ENCODE results near the gene ATXN10. TPM values are rescaled to one million over a fixed set of nuclear protein-coding genes. Genes with fewer than 3 reads are reported as not detected.

The ATXN10 gene
- total RNA-seq, 1 donor from 2014 or later: 110 TPM

GRCh38 chr22:45762545-45763235, 91.1 kb downstream of the ATXN10 start:
- Mint-ChIP-seq H3K27me3 (ENCODE audit: insufficient read depth) (no peaks in the 10 kb centered on the region), H3K4me3 (no peak overlapping the region)
- intact Hi-C loops (cut with micrococcal nuclease): no loop called here

GRCh38 chr22:45763236-45763624, 91.6 kb downstream of the ATXN10 start:
- peaks cover 4% of the 10 kb centered on the region for H3K4me1 Mint-ChIP-seq (ENCODE audit: low read depth)
- no peak for DNase-seq (ENCODE audit: low spot score)
- H3K36me3 Mint-ChIP-seq (ENCODE audit: low read depth): peaks cover 6% of the 10 kb centered on the region
- H3K9me3 Mint-ChIP-seq: no peaks in the 10 kb centered on the region
- intact Hi-C loops (cut with micrococcal nuclease): no loop called here
- no peaks in the 10 kb centered on the region for H3K27me3 Mint-ChIP-seq (ENCODE audit: insufficient read depth)
- no peak overlapping the region for H3K4me3 Mint-ChIP-seq
- no peak overlapping the region for H3K27ac Mint-ChIP-seq

More at GRCh38 chr22:45762545-45763235, 91.1 kb downstream of the ATXN10 start:
- peaks cover 6% of the 10 kb centered on the region for H3K36me3 Mint-ChIP-seq (ENCODE audit: low read depth)
- H3K27ac Mint-ChIP-seq: no peak overlapping the region
- H3K9me3 Mint-ChIP-seq: no peaks in the 10 kb centered on the region
- no peak for DNase-seq (ENCODE audit: low spot score)
- H3K4me1 Mint-ChIP-seq (ENCODE audit: low read depth): peaks cover 4% of the 10 kb centered on the region

- no peak overlapping the region for H3K27ac Mint-ChIP-seq
- intact Hi-C loops (cut with micrococcal nuclease): no loop called here
- H3K36me3 Mint-ChIP-seq (ENCODE audit: low read depth): peaks cover 4% of the 10 kb centered on the region
- no peaks in the 10 kb centered on the region for H3K9me3 Mint-ChIP-seq
- H3K4me3 Mint-ChIP-seq: no peak overlapping the region
- H3K4me1 Mint-ChIP-seq (ENCODE audit: low read depth): peaks cover 4% of the 10 kb centered on the region
- no peak for DNase-seq (ENCODE audit: low spot score)
- H3K27me3 Mint-ChIP-seq (ENCODE audit: insufficient read depth): no peaks in the 10 kb centered on the region
Observed at GRCh38 chr22:45768490-45768889, 96.9 kb downstream of the ATXN10 start.

GRCh38 chr22:45769569-45770210, 98.1 kb downstream of the ATXN10 start:
- no peaks in the 10 kb centered on the region for H3K9me3 Mint-ChIP-seq
- no peak overlapping the region for H3K27ac Mint-ChIP-seq
- H3K4me3 Mint-ChIP-seq: no peak overlapping the region
- H3K36me3 Mint-ChIP-seq (ENCODE audit: low read depth): no peaks in the 10 kb centered on the region
- H3K4me1 Mint-ChIP-seq (ENCODE audit: low read depth): no peaks in the 10 kb centered on the region
- H3K27me3 Mint-ChIP-seq (ENCODE audit: insufficient read depth): no peaks in the 10 kb centered on the region
- no peak for DNase-seq (ENCODE audit: low spot score)
- intact Hi-C loops (cut with micrococcal nuclease): no loop called here

- no peaks in the 10 kb centered on the region for H3K36me3 Mint-ChIP-seq (ENCODE audit: low read depth)
- no peak for DNase-seq (ENCODE audit: low spot score)
- H3K4me3 Mint-ChIP-seq: no peak overlapping the region
- intact Hi-C loops (cut with micrococcal nuclease): no loop called here
- no peaks in the 10 kb centered on the region for H3K27me3 Mint-ChIP-seq (ENCODE audit: insufficient read depth)
- H3K9me3 Mint-ChIP-seq: no peaks in the 10 kb centered on the region
- no peak overlapping the region for H3K27ac Mint-ChIP-seq
- no peaks in the 10 kb centered on the region for H3K4me1 Mint-ChIP-seq (ENCODE audit: low read depth)
Observed at GRCh38 chr22:45770506-45770905, 98.9 kb downstream of the ATXN10 start.

GRCh38 chr22:45771057-45771456, 99.4 kb downstream of the ATXN10 start:
- intact Hi-C loops (cut with micrococcal nuclease): no loop called here
- H3K9me3 Mint-ChIP-seq: no peaks in the 10 kb centered on the region
- no peaks in the 10 kb centered on the region for H3K4me1 Mint-ChIP-seq (ENCODE audit: low read depth)
- no peaks in the 10 kb centered on the region for H3K36me3 Mint-ChIP-seq (ENCODE audit: low read depth)
- H3K27me3 Mint-ChIP-seq (ENCODE audit: insufficient read depth): no peaks in the 10 kb centered on the region
- no peak for DNase-seq (ENCODE audit: low spot score)
- no peak overlapping the region for H3K4me3 Mint-ChIP-seq
- H3K27ac Mint-ChIP-seq: no peak overlapping the region

- Mint-ChIP-seq H3K4me1 (ENCODE audit: low read depth) (no peaks in the 10 kb centered on the region), H3K4me3 (no peak overlapping the region), H3K27ac (no peak overlapping the region), H3K36me3 (ENCODE audit: low read depth) (no peaks in the 10 kb centered on the region), H3K27me3 (ENCODE audit: insufficient read depth) (no peaks in the 10 kb centered on the region), H3K9me3 (no peaks in the 10 kb centered on the region)
- intact Hi-C loops (cut with micrococcal nuclease): no loop called here
- DNase-seq (ENCODE audit: low spot score): no peak
Observed at GRCh38 chr22:45771711-45772110, 100.1 kb downstream of the ATXN10 start.

- Mint-ChIP-seq H3K27ac (no peak overlapping the region), H3K4me3 (no peak overlapping the region), H3K36me3 (ENCODE audit: low read depth) (no peaks in the 10 kb centered on the region), H3K9me3 (no peaks in the 10 kb centered on the region), H3K4me1 (ENCODE audit: low read depth) (no peaks in the 10 kb centered on the region), H3K27me3 (ENCODE audit: insufficient read depth) (no peaks in the 10 kb centered on the region)
- DNase-seq (ENCODE audit: low spot score): no peak
- intact Hi-C loops (cut with micrococcal nuclease): no loop called here
Observed at GRCh38 chr22:45772743-45773142, 101.1 kb downstream of the ATXN10 start.

GRCh38 chr22:45774001-45774670, 102.5 kb downstream of the ATXN10 start:
- H3K36me3 Mint-ChIP-seq (ENCODE audit: low read depth): no peaks in the 10 kb centered on the region
- no peak overlapping the region for H3K4me3 Mint-ChIP-seq
- no peak for DNase-seq (ENCODE audit: low spot score)
- no peaks in the 10 kb centered on the region for H3K4me1 Mint-ChIP-seq (ENCODE audit: low read depth)
- H3K27me3 Mint-ChIP-seq (ENCODE audit: insufficient read depth): no peaks in the 10 kb centered on the region
- H3K9me3 Mint-ChIP-seq: no peaks in the 10 kb centered on the region
- no peak overlapping the region for H3K27ac Mint-ChIP-seq
- intact Hi-C loops (cut with micrococcal nuclease): no loop called here

- H3K27me3 Mint-ChIP-seq (ENCODE audit: insufficient read depth): no peaks in the 10 kb centered on the region
- H3K4me1 Mint-ChIP-seq (ENCODE audit: low read depth): no peaks in the 10 kb centered on the region
- no peak overlapping the region for H3K27ac Mint-ChIP-seq
- no peaks in the 10 kb centered on the region for H3K36me3 Mint-ChIP-seq (ENCODE audit: low read depth)
- H3K4me3 Mint-ChIP-seq: no peak overlapping the region
- intact Hi-C loops (cut with micrococcal nuclease): no loop called here
- DNase-seq (ENCODE audit: low spot score): no peak
- H3K9me3 Mint-ChIP-seq: no peaks in the 10 kb centered on the region
Observed at GRCh38 chr22:45775062-45775461, 103.4 kb downstream of the ATXN10 start.

- Mint-ChIP-seq H3K4me3 (no peak overlapping the region), H3K27me3 (ENCODE audit: insufficient read depth) (no peaks in the 10 kb centered on the region), H3K27ac (no peak overlapping the region), H3K36me3 (ENCODE audit: low read depth) (no peaks in the 10 kb centered on the region), H3K4me1 (ENCODE audit: low read depth) (no peaks in the 10 kb centered on the region), H3K9me3 (no peaks in the 10 kb centered on the region)
- intact Hi-C loops (cut with micrococcal nuclease): no loop called here
- no peak for DNase-seq (ENCODE audit: low spot score)
Observed at GRCh38 chr22:45775569-45776312, 104.1 kb downstream of the ATXN10 start.

GRCh38 chr22:45776313-45776585, 104.6 kb downstream of the ATXN10 start:
- Mint-ChIP-seq H3K4me1 (ENCODE audit: low read depth) (no peaks in the 10 kb centered on the region), H3K27me3 (ENCODE audit: insufficient read depth) (no peaks in the 10 kb centered on the region), H3K4me3 (no peak overlapping the region), H3K9me3 (no peaks in the 10 kb centered on the region), H3K27ac (no peak overlapping the region), H3K36me3 (ENCODE audit: low read depth) (no peaks in the 10 kb centered on the region)
- no peak for DNase-seq (ENCODE audit: low spot score)
- intact Hi-C loops (cut with micrococcal nuclease): no loop called here
